Sciatic nerve (tissue), 2 donors: ENCODE measurements around the gene PTPN3. TPM values are rescaled to one million over a fixed set of nuclear protein-coding genes. Genes with fewer than 3 reads are reported as not detected.

ENCODE experiments used
- ATAC-seq: fragments of 200-7000 bp; cut with Tn5 transposase; one replicate; pipeline ENCODE4 v1.9.1; 2020; ENCODE audit warnings: mild to moderate bottlenecking, moderate library complexity
- DNase-seq: peaks from one replicate; pipeline ENCODE4 v3.0.0-alpha.2; 2020; ENCODE audit warnings: low spot score
- intact Hi-C: fragments of 100-400 bp; cut with DNase I; formaldehyde crosslinking; loops from one replicate; pipeline ENCODE4 v1.14.2; 2022
- total RNA-seq: library from RNA; stranded (reverse); fragmentation: NEBNext Ultra II Directional; extraction: Animal tissue kit (Norgen Biotek cat#: 25700); gene quantifications from one replicate; pipeline ENCODE4 v1.2.1, GENCODE V29; 2021
- donor health status: DM: no; HTN: no; CAD: no.
- donor health status: DM: no; HTN: no; CAD: no.

PTPN3 gene
- total RNA-seq, 1 donor from 2014 or later: 1.0 TPM

DNA sequence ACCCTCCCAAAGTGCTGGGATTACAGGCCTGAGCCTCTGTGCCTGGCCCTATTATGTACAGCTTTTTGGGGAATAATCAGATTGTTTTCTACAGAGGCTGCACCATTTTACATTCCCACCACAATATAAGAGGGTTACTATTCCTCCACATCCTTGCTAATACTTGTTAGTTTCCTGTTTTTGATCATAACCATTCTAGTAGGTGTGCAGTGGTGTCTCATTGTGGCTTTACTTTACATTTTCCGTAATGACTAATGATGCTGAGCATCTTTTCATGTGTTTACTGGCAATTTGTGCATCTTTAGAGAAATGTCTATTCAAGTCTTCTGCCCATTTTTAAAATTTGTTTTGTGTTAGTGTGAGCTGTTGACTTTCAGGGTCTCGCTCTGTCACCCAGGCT lies 18.3 kb downstream of the PTPN3 start:
- ATAC-seq (no peak), DNase-seq (no peak)

DNA sequence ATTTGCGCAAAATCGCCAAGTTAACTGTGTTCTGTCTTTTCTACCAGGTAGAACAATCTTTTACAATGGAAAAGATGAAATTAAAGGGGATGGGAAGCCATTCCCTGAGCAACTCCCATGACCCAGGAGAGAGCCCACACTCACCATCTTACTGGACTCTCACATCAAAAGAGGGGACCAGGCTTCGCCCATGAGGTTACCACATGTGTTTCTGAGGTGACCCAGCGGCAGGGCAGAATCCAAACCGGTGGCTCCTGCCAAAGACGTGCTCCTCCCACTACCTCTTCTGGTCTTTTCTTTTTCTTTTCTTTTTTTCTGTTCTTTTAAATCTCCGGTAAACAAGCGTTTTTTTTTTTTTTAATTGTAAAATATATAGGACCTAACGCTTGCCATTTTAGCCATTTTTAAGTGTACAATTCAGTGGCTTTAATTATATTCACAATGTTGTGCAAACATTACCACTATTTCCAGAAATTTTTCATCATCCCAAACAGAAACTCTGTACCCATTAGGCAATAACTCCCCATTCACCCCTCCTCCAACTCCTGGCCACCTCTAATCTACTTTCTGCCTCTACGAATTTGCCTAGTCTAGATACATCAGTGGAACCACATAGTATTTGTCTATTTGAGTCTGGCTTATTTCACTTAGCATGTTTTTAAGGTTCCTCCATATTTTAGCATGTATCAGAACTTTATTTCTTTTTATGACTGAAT lies 19.3 kb downstream of the PTPN3 start:
- intact Hi-C loops: no loop called here
- DNase-seq: no peak
- peak; percentile 42 for ATAC-seq

More for the DNA sequence above, 18.3 kb downstream of the PTPN3 start:
- intact Hi-C loops: no loop called here

DNA sequence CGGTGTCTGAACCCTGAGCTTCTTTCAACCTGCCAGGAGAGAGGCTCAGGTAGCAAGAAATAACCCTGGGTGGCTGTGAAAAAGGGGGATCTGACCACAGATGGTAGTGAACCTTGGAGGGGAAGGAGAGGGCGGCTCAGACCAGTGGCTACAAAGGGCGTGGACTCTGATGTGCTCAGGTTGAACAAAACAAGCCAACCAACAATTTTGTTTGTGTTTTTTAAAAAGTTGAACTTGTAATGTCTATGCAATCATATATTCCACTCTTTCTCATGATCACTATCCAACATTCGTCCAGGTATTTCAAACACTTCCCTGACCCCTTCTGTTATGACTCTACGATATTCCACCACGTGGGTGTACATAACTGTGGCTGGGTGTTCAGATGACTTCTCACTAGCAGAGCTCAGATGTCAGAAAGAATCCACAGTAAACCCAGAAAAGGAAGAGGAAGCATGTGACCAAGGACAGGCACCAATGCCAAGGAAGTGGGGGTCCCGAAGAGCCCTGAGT lies 20.0 kb downstream of the PTPN3 start:
- DNase-seq: no peak
- intact Hi-C loops: no loop called here
- no peak for ATAC-seq

- DNase-seq: no peak
- intact Hi-C loops: no loop called here
- ATAC-seq: no peak
Measured at GRCh38 chr9:109477258-109478050, 20.7 kb downstream of the PTPN3 start.

DNA sequence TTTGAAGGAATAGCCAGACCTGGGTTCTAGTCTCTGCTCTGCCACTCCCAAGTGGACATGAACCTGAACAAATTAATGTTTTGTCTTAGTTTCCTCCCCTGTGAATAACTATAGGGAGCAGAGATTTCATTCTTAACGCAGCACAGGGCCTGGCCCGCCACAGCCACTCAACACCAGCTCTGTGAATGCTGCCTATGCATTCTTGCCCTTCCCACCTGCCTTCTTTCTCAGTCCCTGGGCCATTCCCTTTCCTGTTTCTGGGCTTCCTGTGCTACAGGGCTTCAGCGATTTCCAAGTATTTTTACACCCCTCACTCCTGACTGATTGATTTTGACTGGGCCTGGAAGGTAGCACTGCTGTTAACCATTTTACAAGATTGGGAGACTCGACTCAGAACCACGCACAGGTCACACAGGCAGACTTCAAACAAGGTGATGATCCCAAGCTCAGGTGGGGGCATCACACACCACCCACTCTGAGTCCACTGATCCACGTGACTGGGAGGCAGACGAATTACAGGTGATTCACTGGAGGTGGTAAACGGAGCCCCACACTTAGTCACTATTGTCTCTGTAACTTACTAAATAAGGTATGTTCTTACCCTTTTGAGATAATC lies 21.4 kb downstream of the PTPN3 start:
- intact Hi-C loops: no loop called here
- no peak for DNase-seq
- ATAC-seq: no peak

- DNase-seq: no peak
- intact Hi-C loops: no loop called here
- peak; percentile 83 for ATAC-seq
Measured at GRCh38 chr9:109475526-109475925, 22.6 kb downstream of the PTPN3 start.

DNA sequence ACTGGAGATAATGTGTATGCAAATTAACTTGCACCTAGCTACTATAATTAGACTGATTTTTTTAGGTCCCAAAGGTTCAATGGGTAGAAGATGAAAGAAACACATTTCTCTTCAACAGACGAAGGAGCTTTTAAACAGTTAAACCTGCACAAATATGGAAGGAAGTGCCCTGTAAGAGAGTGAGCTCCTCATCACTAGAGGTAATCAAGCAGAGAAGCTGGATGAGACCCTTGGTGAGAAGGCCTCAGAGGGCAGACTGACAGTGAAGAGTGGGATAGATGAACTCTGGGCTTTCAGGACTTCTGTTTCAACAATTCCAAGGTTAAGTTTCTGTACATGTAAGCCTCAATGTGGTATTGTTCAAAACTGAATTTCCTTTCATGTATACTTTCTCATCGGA lies 23.2 kb downstream of the PTPN3 start:
- intact Hi-C loops: no loop called here
- no peak for DNase-seq
- no peak for ATAC-seq

DNA sequence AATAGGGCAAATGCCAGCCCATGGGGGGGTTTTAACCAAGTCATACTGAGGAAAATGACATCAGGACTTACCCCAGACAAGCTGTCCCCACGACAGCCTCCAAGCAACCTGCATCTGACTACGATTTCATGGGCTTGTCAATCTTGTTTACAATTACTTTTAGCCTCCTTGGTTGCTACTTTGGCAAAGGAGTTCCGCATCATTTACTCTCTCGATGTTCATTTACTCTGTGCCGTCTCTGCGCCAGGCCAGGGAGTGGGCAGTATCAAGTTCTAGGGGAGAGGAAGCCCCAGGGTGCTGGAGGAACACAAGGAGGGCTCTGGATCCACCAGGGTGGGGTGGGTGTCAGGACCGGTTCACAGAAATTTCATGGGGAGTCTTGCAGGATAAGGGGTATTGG lies 23.9 kb downstream of the PTPN3 start:
- DNase-seq (no peak), ATAC-seq (no peak)
- intact Hi-C loops: no loop called here

DNA sequence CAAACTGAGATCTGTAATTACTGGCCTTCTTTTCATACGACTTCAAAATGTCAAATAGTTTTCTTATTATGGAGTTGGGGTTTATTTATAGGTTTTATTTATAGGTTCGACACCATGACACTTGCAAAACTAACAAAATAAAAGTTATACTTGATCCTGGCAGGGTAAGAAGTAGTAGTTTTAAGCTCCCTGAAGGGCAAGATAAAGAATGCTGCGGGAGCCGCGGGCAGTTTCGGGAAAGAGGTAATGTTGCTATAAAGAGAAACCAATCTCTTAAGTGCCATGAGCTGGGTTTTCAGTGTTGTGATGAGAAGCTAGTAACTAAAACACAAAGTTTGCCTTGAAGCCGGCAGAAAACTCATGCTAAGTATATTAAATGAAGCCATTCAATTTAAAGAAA lies 24.8 kb downstream of the PTPN3 start:
- DNase-seq (no peak), ATAC-seq (no peak)
- intact Hi-C loops: no loop called here

DNA sequence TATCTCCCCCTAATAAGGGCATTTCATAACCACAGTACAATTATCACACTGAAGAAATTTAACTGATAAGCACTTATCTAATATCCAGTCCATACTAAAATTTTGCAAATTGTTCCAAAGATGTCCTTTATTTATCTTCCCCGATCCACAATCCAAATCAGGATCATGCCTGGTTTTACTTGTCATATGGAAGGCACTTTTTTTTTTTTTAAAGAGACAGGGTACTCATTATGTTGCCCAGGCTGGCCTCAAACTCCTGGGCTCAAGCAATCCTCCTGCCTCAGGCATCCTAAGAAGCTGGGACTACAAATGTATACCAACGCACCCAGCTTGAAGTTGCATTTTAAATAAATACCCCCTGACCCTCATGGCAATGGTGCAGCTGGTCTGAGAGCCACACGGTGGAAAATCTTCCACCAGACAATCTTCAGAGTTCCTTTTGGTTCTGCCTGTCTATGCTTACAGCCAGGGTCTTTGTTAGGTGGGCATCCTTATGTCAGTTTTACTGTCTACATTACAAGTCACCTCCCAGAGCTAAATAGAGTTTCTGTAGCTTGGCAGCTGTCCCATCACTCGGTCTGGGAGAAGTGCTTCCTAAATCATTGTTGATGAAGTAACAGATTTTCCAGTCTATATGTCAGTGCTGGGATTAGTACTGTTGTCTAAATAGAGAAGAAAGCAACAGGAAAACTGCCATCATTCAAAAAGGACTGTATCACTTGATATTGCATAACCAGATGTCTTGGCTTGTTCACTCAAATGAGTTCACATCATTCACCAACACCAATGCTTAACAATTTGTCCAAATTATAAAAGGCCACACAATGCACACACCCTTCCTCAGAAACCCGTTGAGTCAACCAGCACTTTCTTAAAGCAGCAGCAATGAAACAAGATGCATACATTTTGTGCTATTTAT lies 26.4 kb downstream of the PTPN3 start:
- DNase-seq (no peak), ATAC-seq (no peak)
- intact Hi-C loops: no loop called here

DNA sequence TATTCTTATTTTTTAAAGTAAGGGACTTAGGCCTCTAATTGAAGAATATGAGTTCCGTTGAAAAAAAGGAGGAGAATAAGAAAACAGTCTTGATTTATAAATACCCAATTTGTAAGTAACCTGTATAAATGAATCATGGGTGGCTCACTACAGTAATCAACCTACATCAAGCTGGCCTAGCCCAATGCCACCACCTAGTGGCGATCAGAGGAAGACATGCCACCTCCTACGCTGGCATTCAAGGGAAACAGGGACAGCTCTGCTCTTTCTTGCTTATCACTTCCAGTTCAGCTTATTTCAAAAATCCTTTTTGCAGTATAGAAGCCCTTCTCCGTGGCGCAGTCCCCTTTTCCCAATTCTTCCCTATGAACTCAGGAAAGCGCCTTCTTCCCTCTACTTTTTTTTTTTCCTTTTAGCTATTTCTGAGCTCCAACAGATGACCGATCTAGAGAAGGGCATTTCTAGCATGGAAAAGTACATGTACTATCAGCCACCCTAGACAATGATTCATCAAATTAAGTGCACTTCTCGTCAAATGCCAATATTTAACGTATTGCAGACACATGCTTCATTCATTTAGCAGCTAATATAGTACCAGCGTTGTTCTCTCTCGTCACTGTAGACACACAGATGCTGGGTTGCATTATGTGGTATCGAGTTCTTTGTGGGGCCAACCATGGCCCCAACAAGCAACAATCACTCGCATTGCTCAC lies 28.3 kb downstream of the PTPN3 start:
- intact Hi-C loops: no loop called here
- DNase-seq: peak; percentile 74
- ATAC-seq: peak; percentile 90

GRCh38 chr9:109468927-109469326 lies 29.2 kb downstream of the PTPN3 start:
- intact Hi-C loops: no loop called here
- ATAC-seq (no peak), DNase-seq (no peak)

DNA sequence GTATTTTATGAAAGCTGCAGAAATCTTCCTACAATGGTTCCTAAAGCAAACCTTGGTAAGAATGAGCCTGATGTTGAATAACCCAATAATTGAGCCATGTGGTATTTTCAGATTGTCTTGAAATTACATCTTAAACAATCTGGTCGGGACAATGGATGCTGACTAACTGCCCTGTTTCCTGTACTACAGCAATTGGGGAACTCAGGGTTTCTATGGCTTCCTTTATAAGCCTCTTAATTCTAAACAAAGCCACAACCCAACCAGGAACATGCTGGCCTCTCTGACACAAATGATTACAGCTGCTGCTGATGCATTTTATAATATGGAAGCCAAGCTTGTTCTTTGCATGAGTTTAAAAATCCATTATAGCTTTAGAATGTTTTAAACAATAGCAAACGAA lies 30.2 kb downstream of the PTPN3 start:
- DNase-seq (no peak), ATAC-seq (no peak)
- intact Hi-C loops: no loop called here

DNA sequence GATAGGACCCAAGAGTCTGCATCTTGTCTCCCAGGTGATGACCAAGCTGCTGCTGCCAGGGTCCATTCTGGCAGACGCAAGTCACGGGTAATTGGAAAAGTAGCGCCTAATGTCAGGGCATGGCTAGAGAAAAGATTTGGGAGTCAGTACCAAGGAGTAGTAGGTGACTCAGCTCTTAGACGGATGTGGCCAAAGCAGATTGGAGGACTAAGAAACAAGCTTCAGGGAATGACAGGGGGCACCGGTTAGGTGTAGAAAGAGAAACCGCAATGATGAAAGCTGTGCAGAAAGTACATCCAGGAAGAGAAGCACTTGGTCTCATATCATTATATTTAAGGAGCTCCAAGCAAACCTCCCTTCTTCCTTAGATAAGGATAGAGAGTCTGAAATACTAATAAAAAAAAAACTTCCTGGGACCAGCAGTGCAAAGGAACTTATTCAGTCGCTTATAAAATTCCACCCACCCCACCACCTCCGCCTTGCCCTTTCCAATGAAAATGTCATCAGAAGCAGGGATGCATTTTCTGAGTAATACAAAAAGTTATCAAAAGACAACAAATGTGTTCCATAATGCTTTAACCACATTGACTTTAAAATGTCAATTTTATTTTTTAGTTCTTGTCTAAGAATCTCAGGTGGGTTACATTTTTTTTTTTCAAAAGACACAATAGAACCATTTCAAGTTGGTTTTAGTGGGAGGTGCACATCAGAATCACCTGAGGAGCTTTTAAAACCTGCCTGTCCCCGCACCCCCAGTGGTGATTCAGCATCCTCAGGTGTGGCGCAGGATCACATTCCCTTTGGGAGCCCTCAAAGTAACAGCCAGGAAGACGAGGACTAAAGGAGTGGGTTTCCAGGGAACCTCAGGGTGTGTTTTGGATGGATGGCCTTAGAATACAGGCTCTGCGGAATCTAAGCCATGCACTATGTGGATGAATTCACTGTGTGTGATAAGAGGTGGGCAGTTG lies 31.2 kb downstream of the PTPN3 start:
- DNase-seq: no peak
- no peak for ATAC-seq
- intact Hi-C loops: no loop called here

- ATAC-seq (no peak), DNase-seq (no peak)
- intact Hi-C loops: no loop called here
Measured at GRCh38 chr9:109463924-109464625, 34.0 kb downstream of the PTPN3 start.

DNA sequence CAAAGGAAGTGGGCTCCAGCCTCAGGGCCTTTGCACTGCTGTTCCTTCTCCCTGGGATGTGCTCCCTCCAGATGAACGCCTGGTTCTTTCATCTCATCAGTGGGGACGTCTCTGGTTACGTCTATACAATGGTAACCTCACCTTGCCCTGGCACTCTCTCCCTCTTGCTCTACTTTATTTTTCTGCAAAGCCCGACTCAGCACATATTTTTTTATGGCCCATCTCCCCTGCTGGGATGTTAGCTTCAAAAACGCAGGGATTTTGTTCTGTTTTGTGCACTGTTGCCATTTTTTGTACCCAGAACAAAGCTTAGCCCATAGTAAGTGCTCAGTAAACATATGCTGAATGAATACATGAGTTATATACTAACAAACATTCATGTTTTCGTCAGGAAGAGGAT lies 37.5 kb downstream of the PTPN3 start:
- no peak for DNase-seq
- ATAC-seq: no peak
- intact Hi-C loops: no loop called here

- intact Hi-C loops: no loop called here
- ATAC-seq: no peak
- DNase-seq: no peak
Measured at GRCh38 chr9:109459423-109459822, 38.7 kb downstream of the PTPN3 start.
